Measurements from ENCODE around the gene GJE1.
"Not testable (repeated sequence)": the region's sequence is repeated elsewhere in the genome, so short reads cannot be mapped to it uniquely, and the experiment has no call there.

The GJE1 gene

GRCh38 chr6:142132625-142133024, at the start of gene GJE1:
Gene GJE1 (plus strand): TSS chr6:142132925. CDS start chr6:142133159, 234 bp downstream.
- H3K4me3 ChIP-seq, result no peak within 1 kb of the TSS
- peaks cover 0 to 3% (median 0%) of the 10 kb centered on the region in 3 donors for H3K9me3 ChIP-seq
- no peaks in the 10 kb centered on the region for H3K36me3 ChIP-seq
- H3K27ac ChIP-seq, result no peak within 1 kb of the TSS
- no peaks in the 10 kb centered on the region for H3K4me1 ChIP-seq
- no peak for TF ChIP-seq CTCF (IDR thresholded peaks at IDR 0.05)
- H3K27me3 ChIP-seq, result no peaks in the 10 kb centered on the region
- no peak for DNase-seq
- intact Hi-C loops (cut with DNase I; ENCODE audit: low total_unique reads), result no loop called here

- no peak for TF ChIP-seq CTCF (IDR thresholded peaks at IDR 0.05)
- intact Hi-C loops (cut with DNase I; ENCODE audit: low total_unique reads), result no loop called here
- Histone ChIP-seq H3K4me3 (no peak overlapping the region), H3K36me3 (no peaks in the 10 kb centered on the region), H3K27ac (no peak overlapping the region), H3K4me1 (peaks cover 0 to 7% (median 0%) of the 10 kb centered on the region in 4 donors), H3K27me3 (peaks cover 0 to 18% of the 10 kb centered on the region in 2 donors), H3K9me3 (no peaks in the 10 kb centered on the region)
- no peak for DNase-seq
Observed at GRCh38 chr6:142087950-142088857, 44.5 kb upstream of the GJE1 start.

- Histone ChIP-seq H3K4me3 (no peak overlapping the region), H3K4me1 (peaks cover 0 to 7% (median 0%) of the 10 kb centered on the region in 4 donors), H3K27me3 (peaks cover 0 to 18% of the 10 kb centered on the region in 2 donors), H3K36me3 (no peaks in the 10 kb centered on the region), H3K27ac (no peak overlapping the region), H3K9me3 (no peaks in the 10 kb centered on the region)
- TF ChIP-seq CTCF (IDR thresholded peaks at IDR 0.05), result no peak
- DNase-seq, result no peak
- intact Hi-C loops (cut with DNase I; ENCODE audit: low total_unique reads), result no loop called here
Observed at GRCh38 chr6:142088858-142089216, 43.9 kb upstream of the GJE1 start.

- not testable (repeated sequence) for DNase-seq
Observed at GRCh38 chr6:142104820-142105219, 27.9 kb upstream of the GJE1 start.

GRCh38 chr6:142110820-142111219, 21.9 kb upstream of the GJE1 start:
- intact Hi-C loops (cut with DNase I; ENCODE audit: low total_unique reads); DNase-seq; H3K27ac ChIP-seq; H3K9me3 ChIP-seq; H3K4me1 ChIP-seq; H3K4me3 ChIP-seq; H3K36me3 ChIP-seq; H3K27me3 ChIP-seq: not testable (repeated sequence)

More at GRCh38 chr6:142104820-142105219, 27.9 kb upstream of the GJE1 start:
- H3K27me3 ChIP-seq; H3K27ac ChIP-seq; H3K36me3 ChIP-seq; intact Hi-C loops (cut with DNase I; ENCODE audit: low total_unique reads); H3K4me3 ChIP-seq; H3K4me1 ChIP-seq; H3K9me3 ChIP-seq: not testable (repeated sequence)

- peak; percentile 57 to 73 for DNase-seq
- no peaks in the 10 kb centered on the region for H3K9me3 ChIP-seq
- H3K36me3 ChIP-seq, result no peaks in the 10 kb centered on the region
- H3K4me1 ChIP-seq, result no peaks in the 10 kb centered on the region
- intact Hi-C loops (cut with DNase I; ENCODE audit: low total_unique reads), result no loop called here
- H3K27me3 ChIP-seq, result no peaks in the 10 kb centered on the region
- no peak overlapping the region for H3K4me3 ChIP-seq
- peak; percentile 62 to 63 for TF ChIP-seq CTCF (IDR thresholded peaks at IDR 0.05)
- no peak overlapping the region for H3K27ac ChIP-seq
Observed at GRCh38 chr6:142112451-142113061, 20.2 kb upstream of the GJE1 start.
